GM18498 (cell line): Measurements from ENCODE around the gene TEX14.
"Not testable (repeated sequence)": the region's sequence is repeated elsewhere in the genome, so short reads cannot be mapped to it uniquely, and the experiment has no call there.

Experiments used
- ATAC-seq: cut with Tn5 transposase; IDR thresholded peaks from one replicate; pipeline ENCODE4 v1.9.1; 2021; ENCODE audit warnings: mild to moderate bottlenecking, moderate library complexity; ENCODE audit not compliant: unreplicated experiment

TEX14 gene

GRCh38 chr17:58568044-58568799, 123.6 kb downstream of the TEX14 start:
- no peak for ATAC-seq

DNA sequence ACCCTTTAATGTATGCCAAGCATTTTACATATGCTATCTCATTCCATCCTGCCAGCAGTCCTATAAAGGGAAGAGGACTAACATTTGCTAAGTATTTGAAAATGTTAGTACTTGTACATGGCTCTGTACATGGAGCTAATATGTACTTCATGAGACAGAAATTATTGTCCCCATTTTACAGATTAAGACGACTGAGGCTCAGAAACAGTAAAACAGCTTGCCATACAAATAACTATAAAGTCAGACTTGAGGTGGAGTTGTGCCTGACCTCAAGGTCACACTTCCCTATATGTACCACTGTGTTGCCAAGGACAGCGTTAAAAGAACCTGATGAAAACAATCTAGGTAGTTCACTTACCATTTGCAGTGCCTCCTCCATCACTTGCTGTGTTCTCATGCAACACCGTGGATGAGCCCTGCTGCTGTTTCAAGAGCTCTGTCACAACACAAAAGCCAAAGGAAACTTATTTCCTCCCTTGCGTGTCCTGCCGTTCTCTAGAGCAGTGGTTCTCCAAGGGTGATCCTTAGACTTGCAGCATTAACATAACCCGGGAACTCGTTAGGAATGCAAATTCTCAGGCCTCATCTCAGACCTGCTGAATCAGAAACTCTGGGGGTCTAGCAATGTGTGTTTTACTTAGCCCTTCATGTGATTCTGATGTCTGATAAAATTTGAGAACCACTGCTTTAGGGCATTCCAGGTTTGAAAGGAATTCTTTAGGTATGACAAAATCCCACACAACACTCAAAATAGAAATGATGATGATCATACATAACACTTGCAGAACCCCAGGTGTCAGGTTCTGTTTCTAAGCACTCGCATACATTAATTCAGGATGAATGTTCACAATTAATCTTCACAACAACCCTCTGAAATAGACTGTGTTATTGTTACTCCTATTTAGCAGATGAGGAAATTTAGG, 126.2 kb downstream of the TEX14 start:
- ATAC-seq: no peak

DNA sequence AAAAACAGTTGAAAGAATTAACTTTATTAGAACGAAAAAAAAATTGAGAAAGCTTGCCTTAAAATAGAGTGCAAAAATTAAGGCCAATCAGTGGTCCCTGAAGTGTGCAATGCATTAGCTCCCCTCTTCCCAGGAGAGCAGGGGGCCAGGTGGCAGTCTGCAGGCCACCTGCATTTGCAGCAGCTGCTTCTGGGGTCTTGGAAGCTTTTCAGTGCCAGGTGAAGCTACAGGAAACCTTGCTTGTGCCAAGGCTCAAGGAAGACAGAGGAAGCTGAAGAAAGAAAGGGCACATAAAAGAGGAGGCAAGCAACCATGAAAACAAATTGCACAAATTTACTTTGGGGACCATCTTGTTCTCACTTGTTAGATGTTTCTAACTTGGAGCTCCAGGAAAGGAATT, 126.9 kb downstream of the TEX14 start:
- ATAC-seq: no peak

GRCh38 chr17:58564243-58564642, 127.6 kb downstream of the TEX14 start:
- ATAC-seq: no peak

DNA sequence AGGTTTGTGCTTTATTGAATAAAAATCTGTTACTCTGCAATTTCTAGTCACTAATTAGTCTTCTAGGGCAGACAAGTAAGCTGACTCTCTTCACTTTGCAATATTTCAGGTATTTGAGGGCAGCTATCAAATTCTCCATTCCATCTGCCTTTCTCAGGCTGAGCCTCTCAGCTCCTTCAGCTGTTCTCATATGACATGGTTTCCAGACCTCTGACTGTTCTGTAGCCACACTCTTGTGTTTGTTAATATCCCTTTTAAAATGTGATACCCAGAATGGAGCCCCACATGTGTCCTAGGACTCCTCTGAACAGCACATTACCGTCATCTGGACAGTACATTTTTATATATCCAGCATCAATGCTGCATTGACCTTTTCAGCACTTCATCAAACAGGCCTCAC, 131.3 kb downstream of the TEX14 start:
- ATAC-seq: no peak

DNA sequence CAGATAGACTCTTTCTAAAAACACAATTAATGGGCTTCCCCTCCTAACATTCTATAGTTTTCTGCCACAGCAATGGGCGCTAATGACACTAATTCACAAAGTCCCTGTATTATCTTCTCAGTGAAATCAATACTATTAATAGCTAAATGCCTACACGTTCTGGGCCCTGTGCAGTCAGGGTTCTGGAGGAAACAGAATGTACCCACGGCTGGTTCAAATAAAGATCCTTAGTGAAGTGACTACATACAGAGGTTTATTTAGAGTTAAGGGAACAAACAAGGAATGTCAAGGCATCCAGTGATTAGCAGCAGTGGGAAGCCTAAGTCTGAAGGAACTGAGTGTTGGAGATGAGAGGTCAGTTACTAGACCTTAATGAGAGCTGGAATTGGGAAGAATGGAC, 133.9 kb downstream of the TEX14 start:
- no peak for ATAC-seq

- no peak for ATAC-seq
Measured at GRCh38 chr17:58556833-58557250, 135.0 kb downstream of the TEX14 start.

DNA sequence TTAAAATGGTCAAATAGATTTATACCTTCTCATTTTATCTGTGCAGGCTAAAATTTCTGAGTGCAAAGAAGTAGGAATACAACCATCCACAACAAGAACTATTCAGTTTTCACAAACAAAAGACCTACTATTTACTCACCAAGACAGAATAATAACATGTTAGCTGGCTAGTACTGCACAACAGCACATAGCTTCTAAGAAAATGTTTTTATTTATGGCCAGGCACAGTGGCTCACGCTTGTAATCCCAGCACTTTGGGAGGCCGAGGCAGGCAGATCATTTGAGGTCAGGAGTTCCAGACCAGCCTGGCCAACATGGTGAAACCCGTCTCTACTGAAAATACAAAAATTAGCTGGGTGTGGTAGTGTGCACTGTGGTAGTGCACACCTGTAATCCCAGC, 136.7 kb downstream of the TEX14 start:
- not testable (repeated sequence) for ATAC-seq

GRCh38 chr17:58541249-58541648, 150.6 kb downstream of the TEX14 start:
- no peak for ATAC-seq

GRCh38 chr17:58539698-58540097, 152.1 kb downstream of the TEX14 start:
- no peak for ATAC-seq

DNA sequence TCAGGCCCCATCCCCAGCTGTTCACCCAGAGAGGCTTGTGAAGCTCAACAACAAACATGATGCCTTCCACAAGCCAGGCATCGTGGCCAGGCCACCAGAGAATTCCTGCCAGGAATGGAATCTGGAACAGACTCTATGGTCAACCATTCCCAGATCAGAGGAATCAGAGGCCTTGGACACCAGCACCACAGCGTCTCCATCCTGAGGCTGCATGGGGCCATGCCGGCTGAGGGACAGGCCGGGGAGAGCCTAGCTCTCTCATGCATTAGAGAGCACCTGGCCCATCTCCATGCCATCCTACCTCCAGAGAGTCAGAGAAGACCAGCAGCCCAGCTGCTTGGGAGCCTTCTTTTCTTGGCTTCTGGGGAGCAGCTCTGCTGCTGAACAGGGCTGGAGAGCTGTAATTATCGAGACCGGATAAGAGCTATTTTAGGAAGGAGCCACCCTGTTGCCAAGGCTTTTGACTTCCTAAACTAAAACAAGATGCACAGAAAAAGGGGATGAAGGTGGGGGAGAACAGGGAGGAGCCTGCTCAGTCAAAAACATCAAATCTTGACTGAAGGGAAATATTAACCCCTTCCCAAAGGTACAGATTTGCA, 152.9 kb downstream of the TEX14 start:
- ATAC-seq: no peak

DNA sequence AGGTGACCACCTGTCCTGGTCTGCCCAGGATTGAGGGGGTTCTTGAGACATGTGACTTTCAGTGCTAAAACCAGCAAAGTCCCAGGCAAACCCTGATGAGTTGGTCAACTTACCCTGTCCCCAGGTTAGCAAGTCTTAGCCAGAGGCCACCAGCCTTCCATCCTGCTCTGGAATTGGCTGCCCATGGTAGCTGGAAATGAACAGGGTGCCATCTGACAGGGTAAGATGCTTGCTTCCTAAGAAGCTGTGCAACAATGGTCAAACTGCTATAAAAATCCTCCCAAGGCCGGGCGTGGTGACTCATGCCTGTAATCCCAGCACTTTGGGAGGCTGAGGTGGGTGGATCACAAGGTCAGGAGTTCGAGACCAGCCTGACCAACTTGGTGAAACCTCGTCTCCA, 154.6 kb downstream of the TEX14 start:
- ATAC-seq: no peak

- no peak for ATAC-seq
Measured at GRCh38 chr17:58536542-58536941, 155.3 kb downstream of the TEX14 start.

- ATAC-seq: no peak
Measured at GRCh38 chr17:58535431-58535830, 156.4 kb downstream of the TEX14 start.

DNA sequence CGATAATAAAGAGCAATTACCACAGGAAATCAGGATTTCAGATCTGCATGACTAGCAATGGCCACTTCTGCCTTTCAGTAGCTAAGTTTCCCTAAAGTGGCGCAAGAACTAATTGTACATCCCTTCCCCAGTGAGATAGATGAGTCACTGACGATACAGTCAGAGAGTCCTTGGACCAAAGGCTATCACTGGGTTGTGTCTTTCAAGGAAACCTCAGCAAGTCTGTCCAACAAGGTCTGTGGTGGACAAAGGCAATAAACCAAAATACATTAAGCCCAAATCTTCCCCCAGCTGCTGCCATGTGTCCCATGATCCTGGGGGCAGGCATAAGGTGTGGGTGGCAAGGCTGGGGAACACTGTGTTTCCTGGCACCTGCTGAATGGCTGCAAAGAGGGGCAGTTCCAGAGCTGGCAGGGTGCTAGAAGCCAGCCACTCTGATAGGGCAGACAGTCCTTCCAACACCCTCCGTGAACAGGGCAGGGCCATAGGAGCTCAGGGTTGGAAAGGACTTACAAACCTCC, 156.9 kb downstream of the TEX14 start:
- ATAC-seq: no peak

DNA sequence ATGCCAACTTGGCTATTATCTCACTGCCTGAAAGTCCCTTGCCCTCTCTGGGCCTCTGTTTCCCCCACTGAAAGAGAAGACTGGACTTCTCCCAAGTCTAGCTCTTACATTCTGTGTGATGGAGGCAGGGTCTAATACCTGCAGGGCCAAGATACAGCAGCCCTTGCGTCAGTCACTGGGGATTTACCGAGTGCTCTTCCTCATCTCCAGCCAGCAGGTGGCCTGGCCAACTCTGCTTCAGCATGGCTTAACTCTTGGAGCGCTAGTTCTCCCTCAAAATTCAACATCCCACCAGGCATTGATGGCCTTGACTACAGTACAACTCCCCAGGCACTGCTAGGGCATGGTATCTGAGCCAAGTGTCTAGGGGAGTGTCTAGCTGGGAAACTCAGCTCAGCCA, 157.5 kb downstream of the TEX14 start:
- ATAC-seq: no peak

DNA sequence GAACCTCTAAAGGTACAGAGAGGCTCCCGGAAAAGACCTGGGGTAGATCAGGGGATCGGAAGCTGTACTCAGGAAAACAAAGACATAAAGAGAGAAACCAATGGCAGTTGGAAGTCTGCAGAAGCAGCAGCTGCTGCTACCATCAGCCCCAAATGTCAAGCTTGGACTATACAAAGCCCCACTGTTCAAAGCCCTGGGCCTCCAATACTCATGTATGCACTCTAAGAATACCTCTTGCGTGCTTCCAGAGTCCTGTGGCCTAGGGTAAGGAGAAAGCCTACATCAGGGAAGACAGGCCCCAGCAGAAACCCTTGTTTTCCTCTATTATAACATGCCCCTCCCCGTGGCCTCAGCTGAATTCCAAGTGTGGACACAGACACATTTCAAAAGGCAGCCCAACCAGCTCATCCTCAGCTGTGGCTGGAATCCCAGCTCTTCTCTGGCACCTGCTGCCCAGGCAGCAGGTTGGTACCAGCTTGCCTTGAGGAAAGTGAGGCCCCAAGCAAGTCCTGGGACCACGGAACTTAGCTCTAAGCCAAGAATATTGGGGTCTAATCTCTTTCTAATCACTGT, 158.1 kb downstream of the TEX14 start:
- ATAC-seq: no peak

- no peak for ATAC-seq
Measured at GRCh38 chr17:58532555-58532951, 159.3 kb downstream of the TEX14 start.

DNA sequence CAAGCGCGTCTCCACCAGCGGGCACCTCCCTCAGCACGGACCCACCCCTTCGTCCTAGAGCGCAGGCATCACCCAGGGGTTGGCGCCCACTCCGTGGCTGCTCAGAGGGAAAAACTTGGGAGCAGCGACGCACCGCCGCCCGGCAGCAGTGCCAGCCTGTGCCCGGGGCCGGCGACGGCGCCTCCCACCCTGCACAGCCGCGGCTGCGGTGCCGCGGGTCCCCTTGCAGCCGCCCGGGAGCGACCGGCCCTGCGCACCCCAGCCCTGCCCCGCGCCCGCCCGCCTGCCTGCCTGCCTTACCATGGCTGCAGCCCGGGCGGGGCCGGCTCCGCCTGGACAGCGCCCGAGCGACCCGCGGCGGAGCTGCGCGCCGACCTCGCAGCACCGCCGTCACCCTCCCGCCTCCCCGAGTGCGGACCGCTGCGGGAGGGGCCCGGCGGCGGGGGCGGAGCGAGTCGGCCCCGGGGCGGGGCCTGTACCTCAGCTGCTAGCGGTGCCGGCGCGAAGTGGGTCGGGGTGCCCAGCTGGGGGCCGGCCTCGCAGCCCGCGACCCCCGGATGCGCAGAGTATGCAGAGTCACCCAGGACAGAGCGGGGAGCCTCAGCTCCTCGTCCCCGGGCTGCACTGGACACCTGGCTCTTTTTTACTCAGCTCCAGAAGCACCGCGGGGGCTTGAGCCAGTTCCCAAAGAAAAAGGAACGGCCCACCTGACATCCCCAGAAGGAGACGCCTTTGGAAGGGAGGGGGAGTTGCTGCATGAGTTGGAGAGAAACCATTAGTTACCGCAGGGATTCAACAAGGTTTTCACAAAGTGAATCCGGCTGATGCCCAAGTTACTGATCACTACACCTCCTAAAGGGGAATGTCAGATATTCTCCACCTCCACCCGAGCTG, 159.9 kb downstream of the TEX14 start:
- peak; percentile 68 for ATAC-seq

- no peak for ATAC-seq
Measured at GRCh38 chr17:58531122-58531521, 160.7 kb downstream of the TEX14 start.
